Upper lobe of left lung (tissue), 6 donors: ENCODE data around the gene CDIPT. TPM values are rescaled to one million over a fixed set of nuclear protein-coding genes. Genes with fewer than 3 reads are reported as not detected.
A peak's percentile ranks its signal among the peaks of the same experiment; 100 is the strongest.

Experiments
- ATAC-seq, 2 donors: fragments of 200-7000 bp; cut with Tn5 transposase; one replicate each; pipeline ENCODE4 v1.9.1; 2022; ENCODE audit warnings: mild to moderate bottlenecking in 2 of 2, moderate library complexity in 2 of 2; ENCODE audit not compliant: low FRiP score in 2 of 2
- DNase-seq, 2 donors: peaks; one replicate each; pipeline ENCODE4 v3.0.0-alpha.2; 2019 to 2020
- H3K27ac ChIP-seq, 4 donors: fragments of 200-600 bp; sonication (generic); one replicate each; pipeline ENCODE4 v1.5.1; 2016 to 2019
- H3K27me3 ChIP-seq, 4 donors: fragments of 200-600 bp; sonication (generic); one replicate each; pipeline ENCODE4 v1.5.1; 2017 to 2019
- H3K36me3 ChIP-seq, 4 donors: fragments of 200-600 bp; sonication (generic); one replicate each; pipeline ENCODE4 v1.5.1; 2016 to 2019
- H3K4me1 ChIP-seq, 4 donors: fragments of 200-600 bp; sonication (generic); one replicate each; pipeline ENCODE4 v1.5.1; 2018 to 2019
- H3K4me3 ChIP-seq, 4 donors: fragments of 200-600 bp; sonication (generic); one replicate each; pipeline ENCODE4 v1.5.1; 2017 to 2019; ENCODE audit warnings: mild to moderate bottlenecking in 2 of 4, moderate library complexity in 1 of 4
- H3K9me3 ChIP-seq, 4 donors: fragments of 200-600 bp; sonication (generic); one replicate each; pipeline ENCODE4 v1.5.1; 2018 to 2019
- EP300 ChIP-seq, 4 donors: sonication (generic); formaldehyde crosslinking; IDR thresholded peaks; one replicate each; pipeline ENCODE4 v1.5.1; 2017; ENCODE audit warnings: antibody characterized with exemption in 4 of 4, control low read depth in 2 of 4
- POLR2A ChIP-seq, 4 donors: fragments of 450-650 bp; IDR thresholded peaks; one replicate each; pipeline ENCODE4 v1.5.1; 2016 to 2017; ENCODE audit warnings: antibody characterized with exemption in 4 of 4, mild to moderate bottlenecking in 2 of 4
- POLR2AphosphoS5 ChIP-seq, 2 donors: sonication (generic); formaldehyde crosslinking; IDR thresholded peaks; one replicate each; pipeline ENCODE4 v1.5.1; 2017; ENCODE audit warnings: antibody characterized with exemption in 2 of 2
- whole genome bisulfite sequencing, 2 donors: methylation state at CpG; one replicate each; pipeline ENCODE4 v1.1.5; 2017 to 2018; 5-methylcytosine and 5-hydroxymethylcytosine counted together
- total RNA-seq, 6 donors: library from RNA; depleted of rRNA in 4 of 6; stranded (reverse); fragments of >200 nt in 4 of 6; gene quantifications; one replicate each; pipeline versions ENCODE4 v1.1.0 to v1.2.1, GENCODE V29; 2016 to 2021
- TF ChIP-seq, protein P1 (sequence below), 6 experiments: fragments of 450-650 bp in 4 of 6; fragments of 200-600 bp in 2 of 6; sonication (generic) in 2 of 6; IDR thresholded peaks; one replicate each; pipeline ENCODE4 v1.5.1; 2016 to 2019; ENCODE audit warnings: antibody characterized with exemption in 6 of 6
- donor health status: DM: no; HTN: no; CAD: no; lungs with moderate emphysema.
- donor health status: DM: no; HTN: yes; CAD: no; lungs with severe emphysema.

CDIPT gene
- total RNA-seq, 6 donors from 2014 or later: 60.3 to 119 (median 94.4) TPM

DNA sequence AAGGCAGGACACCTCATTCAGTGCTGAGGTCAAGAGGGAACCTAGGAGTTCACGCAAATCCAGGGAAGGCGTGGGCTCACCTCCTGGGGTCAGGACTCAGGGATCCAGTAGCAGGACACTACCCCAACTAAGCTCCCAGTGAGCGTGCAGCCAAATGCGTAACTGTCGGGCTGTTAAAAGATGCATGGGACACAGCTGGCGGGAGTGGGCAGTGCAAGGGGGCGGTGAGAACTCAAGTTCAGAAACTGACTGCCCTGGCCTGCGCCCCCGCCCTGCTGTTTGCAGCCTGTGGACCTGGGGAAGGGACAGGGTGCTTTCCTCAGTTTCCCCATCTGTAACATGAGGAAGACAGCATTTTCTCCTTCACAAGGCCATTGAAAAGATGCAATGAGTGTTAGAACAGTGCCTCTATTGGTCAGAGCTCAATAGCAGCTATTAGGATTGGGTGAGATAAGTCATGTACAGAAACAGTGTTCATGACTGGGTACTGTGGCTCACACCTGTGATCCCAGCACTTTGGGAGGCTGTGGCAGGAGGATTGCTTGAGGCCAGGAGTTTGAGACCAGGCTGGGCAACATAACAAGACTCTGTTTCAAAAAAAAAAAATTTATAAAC lies 20.2 kb downstream of the CDIPT start:
- DNase-seq: no peak
- 90 to 95% methylated on average over 5 to 9 of the region's 9 CpGs for WGBS, 2 donors
- H3K27ac ChIP-seq: no peak overlapping the region
- no peak overlapping the region for H3K4me3 ChIP-seq
- no peaks in the 10 kb centered on the region for H3K9me3 ChIP-seq
- H3K36me3 ChIP-seq: peaks cover 44 to 99% (median 93%) of the 10 kb centered on the region in 4 donors
- TF ChIP-seq, protein P1, sequence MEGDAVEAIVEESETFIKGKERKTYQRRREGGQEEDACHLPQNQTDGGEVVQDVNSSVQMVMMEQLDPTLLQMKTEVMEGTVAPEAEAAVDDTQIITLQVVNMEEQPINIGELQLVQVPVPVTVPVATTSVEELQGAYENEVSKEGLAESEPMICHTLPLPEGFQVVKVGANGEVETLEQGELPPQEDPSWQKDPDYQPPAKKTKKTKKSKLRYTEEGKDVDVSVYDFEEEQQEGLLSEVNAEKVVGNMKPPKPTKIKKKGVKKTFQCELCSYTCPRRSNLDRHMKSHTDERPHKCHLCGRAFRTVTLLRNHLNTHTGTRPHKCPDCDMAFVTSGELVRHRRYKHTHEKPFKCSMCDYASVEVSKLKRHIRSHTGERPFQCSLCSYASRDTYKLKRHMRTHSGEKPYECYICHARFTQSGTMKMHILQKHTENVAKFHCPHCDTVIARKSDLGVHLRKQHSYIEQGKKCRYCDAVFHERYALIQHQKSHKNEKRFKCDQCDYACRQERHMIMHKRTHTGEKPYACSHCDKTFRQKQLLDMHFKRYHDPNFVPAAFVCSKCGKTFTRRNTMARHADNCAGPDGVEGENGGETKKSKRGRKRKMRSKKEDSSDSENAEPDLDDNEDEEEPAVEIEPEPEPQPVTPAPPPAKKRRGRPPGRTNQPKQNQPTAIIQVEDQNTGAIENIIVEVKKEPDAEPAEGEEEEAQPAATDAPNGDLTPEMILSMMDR (IDR thresholded peaks at IDR 0.05): no peak
- TF ChIP-seq POLR2AphosphoS5 (IDR thresholded peaks at IDR 0.05): no peak
- H3K27me3 ChIP-seq: no peaks in the 10 kb centered on the region
- H3K4me1 ChIP-seq: peaks cover 0 to 20% (median 9%) of the 10 kb centered on the region in 4 donors
- ATAC-seq: no peak

DNA sequence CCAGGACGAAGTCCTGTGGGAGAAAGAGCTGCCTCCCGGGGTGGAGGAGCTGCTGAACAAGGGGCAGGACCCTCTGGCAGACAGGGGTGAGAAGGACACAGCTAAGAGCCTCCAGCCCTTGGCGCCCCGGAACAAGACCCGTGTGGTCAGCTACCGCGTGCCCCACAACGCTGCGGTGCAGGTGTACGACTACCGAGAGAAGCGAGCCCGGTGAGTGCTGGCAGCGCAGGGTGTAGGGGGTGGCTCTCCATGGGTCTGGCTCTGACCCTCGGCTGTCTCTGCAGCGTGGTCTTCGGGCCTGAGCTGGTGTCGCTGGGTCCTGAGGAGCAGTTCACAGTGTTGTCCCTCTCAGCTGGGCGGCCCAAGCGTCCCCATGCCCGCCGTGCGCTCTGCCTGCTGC lies 21.4 kb downstream of the CDIPT start:
- H3K27me3 ChIP-seq: no peaks in the 10 kb centered on the region
- TF ChIP-seq POLR2A (IDR thresholded peaks at IDR 0.05) (no peak), POLR2AphosphoS5 (IDR thresholded peaks at IDR 0.05) (no peak), EP300 (IDR thresholded peaks at IDR 0.05) (no peak)
- TF ChIP-seq, protein P1 (IDR thresholded peaks at IDR 0.05): no peak
- no peaks in the 10 kb centered on the region for H3K9me3 ChIP-seq
- peak in 1 of 2 donors; percentile 15 for ATAC-seq
- 87 to 95% methylated on average over 7 to 21 of the region's 23 CpGs for WGBS, 2 donors
- DNase-seq: peak in 1 of 2 donors; percentile 68
- peaks cover 39 to 99% (median 93%) of the 10 kb centered on the region in 4 donors for H3K36me3 ChIP-seq
- no peak overlapping the region for H3K27ac ChIP-seq
- no peak overlapping the region for H3K4me3 ChIP-seq
- H3K4me1 ChIP-seq: peaks cover 0 to 20% (median 9%) of the 10 kb centered on the region in 4 donors

DNA sequence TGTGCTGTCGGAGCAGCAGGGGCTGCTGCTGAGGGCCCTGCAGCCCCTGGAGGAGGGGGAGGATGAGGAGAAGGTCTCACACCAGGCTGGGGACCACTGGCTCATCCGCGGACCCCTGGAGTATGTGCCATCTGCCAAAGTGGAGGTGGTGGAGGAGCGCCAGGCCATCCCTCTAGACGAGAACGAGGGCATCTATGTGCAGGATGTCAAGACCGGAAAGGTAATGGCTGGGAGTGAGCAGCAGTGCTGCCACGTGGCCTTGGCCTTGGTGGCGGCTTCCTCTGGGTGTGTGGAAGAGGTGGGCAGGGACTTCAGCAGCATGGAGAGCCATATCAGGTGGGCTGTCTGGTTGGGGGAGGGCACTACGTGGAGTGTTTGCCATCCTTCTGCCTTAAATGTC lies 22.8 kb downstream of the CDIPT start:
- Histone ChIP-seq H3K27me3 (no peaks in the 10 kb centered on the region), H3K4me1 (peaks cover 0 to 9% (median 2%) of the 10 kb centered on the region in 4 donors), H3K36me3 (peaks cover 49 to 99% (median 92%) of the 10 kb centered on the region in 4 donors), H3K27ac (no peak overlapping the region), H3K4me3 (no peak overlapping the region), H3K9me3 (no peaks in the 10 kb centered on the region)
- TF ChIP-seq EP300 (IDR thresholded peaks at IDR 0.05) (no peak), POLR2A (IDR thresholded peaks at IDR 0.05) (no peak), POLR2AphosphoS5 (IDR thresholded peaks at IDR 0.05) (no peak)
- TF ChIP-seq, protein P1 (IDR thresholded peaks at IDR 0.05): no peak
- ATAC-seq (no peak), DNase-seq (no peak)
- WGBS, 2 donors: 92 to 97% methylated on average over 5 to 9 of the region's 10 CpGs

DNA sequence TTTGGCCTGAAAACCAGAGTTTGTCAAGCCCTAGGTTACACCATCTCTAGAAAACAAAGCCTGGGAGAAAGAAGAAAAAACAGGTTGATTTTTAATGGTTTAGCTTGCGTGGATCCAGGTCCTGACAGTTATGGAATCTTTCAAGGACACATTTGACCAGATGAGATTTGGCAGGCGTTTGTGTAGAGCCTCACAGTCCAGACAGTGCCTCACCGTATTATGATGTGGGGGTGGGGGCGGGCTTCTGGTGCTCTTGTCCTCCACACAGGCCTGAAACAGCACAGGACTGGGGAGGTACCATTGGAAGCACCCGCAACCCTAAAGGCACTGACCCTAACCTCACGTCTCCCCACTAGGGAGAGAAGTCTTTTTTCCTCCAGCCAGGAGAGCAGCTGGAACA lies 23.2 kb downstream of the CDIPT start:
- no peaks in the 10 kb centered on the region for H3K9me3 ChIP-seq
- H3K4me3 ChIP-seq: no peak overlapping the region
- peaks cover 0 to 7% (median 0%) of the 10 kb centered on the region in 4 donors for H3K4me1 ChIP-seq
- DNase-seq: no peak
- H3K27me3 ChIP-seq: no peaks in the 10 kb centered on the region
- no peak for ATAC-seq
- peaks cover 47 to 99% (median 92%) of the 10 kb centered on the region in 4 donors for H3K36me3 ChIP-seq
- H3K27ac ChIP-seq: no peak overlapping the region
- no peak for TF ChIP-seq EP300 (IDR thresholded peaks at IDR 0.05)
- no peak for TF ChIP-seq POLR2AphosphoS5 (IDR thresholded peaks at IDR 0.05)
- TF ChIP-seq, protein P1 (IDR thresholded peaks at IDR 0.05): no peak
- no peak for TF ChIP-seq POLR2A (IDR thresholded peaks at IDR 0.05)
- whole genome bisulfite sequencing, 2 donors: 81 to 98% methylated on average over 4 to 6 of the region's 6 CpGs

DNA sequence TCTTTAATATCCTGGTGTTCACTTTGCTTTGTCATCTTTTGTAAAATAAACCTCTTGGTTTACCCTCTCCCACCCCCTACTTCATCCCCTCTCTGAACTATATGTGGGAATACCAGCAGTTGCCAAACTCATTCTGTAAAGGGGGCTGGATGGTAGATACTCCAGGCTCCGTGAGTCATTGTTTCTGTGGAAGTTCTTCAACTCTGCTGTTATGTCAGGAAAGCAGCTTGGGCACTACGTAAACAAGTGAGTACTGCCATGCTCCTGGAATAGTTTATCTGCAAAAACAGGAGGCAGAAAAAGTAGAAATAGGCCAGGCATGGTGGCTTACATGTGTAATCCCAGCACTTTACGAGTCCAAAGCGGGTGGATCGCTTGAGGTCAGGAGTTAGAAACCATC lies 25.2 kb downstream of the CDIPT start:
- 92% methylated on average over 5 of the region's 5 CpGs for WGBS, 2 donors
- H3K27me3 ChIP-seq: no peaks in the 10 kb centered on the region
- H3K27ac ChIP-seq: no peak overlapping the region
- DNase-seq (no peak), ATAC-seq (no peak)
- H3K36me3 ChIP-seq: peaks cover 53 to 100% (median 93%) of the 10 kb centered on the region in 4 donors
- H3K9me3 ChIP-seq: no peaks in the 10 kb centered on the region
- no peak for TF ChIP-seq EP300 (IDR thresholded peaks at IDR 0.05)
- no peak for TF ChIP-seq POLR2A (IDR thresholded peaks at IDR 0.05)
- TF ChIP-seq, protein P1 (IDR thresholded peaks at IDR 0.05): no peak
- TF ChIP-seq POLR2AphosphoS5 (IDR thresholded peaks at IDR 0.05): no peak
- H3K4me3 ChIP-seq: no peak overlapping the region
- no peaks in the 10 kb centered on the region for H3K4me1 ChIP-seq
